Memory B cell (primary cell): ENCODE data around the gene EXOC6B.

Source experiments
- ATAC-seq: fragments of 150-1000 bp; cut with Tn5 transposase; 2 replicates; pipeline ENCODE4 v1.10.0; 2021; ENCODE audit warnings: low read depth, mild to moderate bottlenecking, moderate library complexity
- DNase-seq, 2 donors: peaks; one replicate each; pipeline ENCODE4 v3.0.0; 2022; ENCODE audit warnings: low spot score in 2 of 2
- H3K27ac Mint-ChIP-seq: one replicate; pipeline ENCODE4 v1.8.0; 2022; ENCODE audit warnings: mild to moderate bottlenecking, moderate library complexity, mixed read lengths
- H3K27me3 Mint-ChIP-seq: one replicate; pipeline ENCODE4 v1.8.0; 2022; ENCODE audit warnings: mixed read lengths
- H3K36me3 Mint-ChIP-seq: one replicate; pipeline ENCODE4 v1.8.0; 2022; ENCODE audit warnings: mild to moderate bottlenecking, mixed read lengths
- H3K4me1 Mint-ChIP-seq: one replicate; pipeline ENCODE4 v1.8.0; 2022; ENCODE audit warnings: mixed read lengths
- H3K4me3 Mint-ChIP-seq: one replicate; pipeline ENCODE4 v1.8.0; 2022; ENCODE audit warnings: mild to moderate bottlenecking, moderate library complexity, mixed read lengths
- H3K9me3 Mint-ChIP-seq: one replicate; pipeline ENCODE4 v1.8.0; 2022; ENCODE audit warnings: mixed read lengths

The EXOC6B gene

GRCh38 chr2:72821983-72822382 is 3.9 kb downstream of the EXOC6B start:
- Mint-ChIP-seq H3K4me3 (no peak overlapping the region), H3K9me3 (no peaks in the 10 kb centered on the region), H3K27me3 (no peaks in the 10 kb centered on the region), H3K36me3 (peaks cover 3% of the 10 kb centered on the region), H3K27ac (no peak overlapping the region), H3K4me1 (peaks cover 30% of the 10 kb centered on the region)
- DNase-seq = no peak
- ATAC-seq = no peak

GRCh38 chr2:72821118-72821517 is 4.7 kb downstream of the EXOC6B start:
- H3K27ac Mint-ChIP-seq = no peak overlapping the region
- H3K4me3 Mint-ChIP-seq = no peak overlapping the region
- peaks cover 30% of the 10 kb centered on the region for H3K4me1 Mint-ChIP-seq

GRCh38 chr2:72819501-72819900 is 6.3 kb downstream of the EXOC6B start:
- no peak for ATAC-seq
- Mint-ChIP-seq H3K27ac (no peak overlapping the region), H3K4me1 (peaks cover 17% of the 10 kb centered on the region), H3K9me3 (no peaks in the 10 kb centered on the region), H3K27me3 (no peaks in the 10 kb centered on the region), H3K36me3 (peaks cover 3% of the 10 kb centered on the region), H3K4me3 (no peak overlapping the region)
- DNase-seq = no peak

More at GRCh38 chr2:72821118-72821517, 4.7 kb downstream of the EXOC6B start:
- Mint-ChIP-seq H3K27me3 (no peaks in the 10 kb centered on the region), H3K9me3 (no peaks in the 10 kb centered on the region), H3K36me3 (peaks cover 3% of the 10 kb centered on the region)
- ATAC-seq (no peak), DNase-seq (no peak)

- H3K27ac Mint-ChIP-seq = no peak overlapping the region
- ATAC-seq (no peak), DNase-seq (no peak)
- H3K36me3 Mint-ChIP-seq = peaks cover 6% of the 10 kb centered on the region
- H3K27me3 Mint-ChIP-seq = no peaks in the 10 kb centered on the region
- H3K9me3 Mint-ChIP-seq = no peaks in the 10 kb centered on the region
- H3K4me1 Mint-ChIP-seq = peaks cover 6% of the 10 kb centered on the region
- H3K4me3 Mint-ChIP-seq = no peak overlapping the region
These were observed 10.1 kb downstream of the EXOC6B start for GRCh38 chr2:72815655-72816278.

- peaks cover 6% of the 10 kb centered on the region for H3K4me1 Mint-ChIP-seq
- ATAC-seq (no peak), DNase-seq (no peak)
- H3K4me3 Mint-ChIP-seq = no peak overlapping the region
- peaks cover 11% of the 10 kb centered on the region for H3K9me3 Mint-ChIP-seq
- no peaks in the 10 kb centered on the region for H3K27me3 Mint-ChIP-seq
- no peak overlapping the region for H3K27ac Mint-ChIP-seq
- peaks cover 21% of the 10 kb centered on the region for H3K36me3 Mint-ChIP-seq
These were observed 12.0 kb downstream of the EXOC6B start for GRCh38 chr2:72813841-72814240.

- Mint-ChIP-seq H3K4me3 (no peak overlapping the region), H3K27ac (no peak overlapping the region), H3K27me3 (no peaks in the 10 kb centered on the region), H3K9me3 (peaks cover 15% of the 10 kb centered on the region), H3K4me1 (peaks cover 3% of the 10 kb centered on the region), H3K36me3 (peaks cover 34% of the 10 kb centered on the region)
- DNase-seq (no peak), ATAC-seq (no peak)
These were observed 15.7 kb downstream of the EXOC6B start for GRCh38 chr2:72810165-72810564.

GRCh38 chr2:72809095-72809494 is 16.7 kb downstream of the EXOC6B start:
- Mint-ChIP-seq H3K4me3 (no peak overlapping the region), H3K27ac (no peak overlapping the region), H3K4me1 (peaks cover 3% of the 10 kb centered on the region), H3K36me3 (peaks cover 34% of the 10 kb centered on the region), H3K27me3 (no peaks in the 10 kb centered on the region), H3K9me3 (peaks cover 15% of the 10 kb centered on the region)
- DNase-seq (no peak), ATAC-seq (no peak)

GRCh38 chr2:72806280-72806945 is 19.4 kb downstream of the EXOC6B start:
- H3K27me3 Mint-ChIP-seq = no peaks in the 10 kb centered on the region
- H3K36me3 Mint-ChIP-seq = peaks cover 32% of the 10 kb centered on the region
- H3K4me1 Mint-ChIP-seq = peaks cover 4% of the 10 kb centered on the region
- H3K4me3 Mint-ChIP-seq = no peak overlapping the region
- ATAC-seq = no peak
- H3K27ac Mint-ChIP-seq = no peak overlapping the region
- peaks cover 15% of the 10 kb centered on the region for H3K9me3 Mint-ChIP-seq
- DNase-seq = no peak

- H3K4me1 Mint-ChIP-seq = peaks cover 4% of the 10 kb centered on the region
- H3K36me3 Mint-ChIP-seq = peaks cover 14% of the 10 kb centered on the region
- ATAC-seq (no peak), DNase-seq (no peak)
- H3K4me3 Mint-ChIP-seq = no peak overlapping the region
- peaks cover 3% of the 10 kb centered on the region for H3K9me3 Mint-ChIP-seq
- H3K27ac Mint-ChIP-seq = no peak overlapping the region
- no peaks in the 10 kb centered on the region for H3K27me3 Mint-ChIP-seq
These were observed 22.1 kb downstream of the EXOC6B start for GRCh38 chr2:72803626-72804320.

- Mint-ChIP-seq H3K4me3 (no peak overlapping the region), H3K4me1 (peaks cover 4% of the 10 kb centered on the region), H3K36me3 (peaks cover 12% of the 10 kb centered on the region), H3K27me3 (no peaks in the 10 kb centered on the region), H3K27ac (no peak overlapping the region), H3K9me3 (peaks cover 1% of the 10 kb centered on the region)
- DNase-seq = no peak
- no peak for ATAC-seq
These were observed 22.7 kb downstream of the EXOC6B start for GRCh38 chr2:72803151-72803550.

- DNase-seq = no peak
- Mint-ChIP-seq H3K4me1 (peaks cover 4% of the 10 kb centered on the region), H3K9me3 (no peaks in the 10 kb centered on the region), H3K27me3 (no peaks in the 10 kb centered on the region), H3K27ac (no peak overlapping the region), H3K36me3 (no peaks in the 10 kb centered on the region), H3K4me3 (no peak overlapping the region)
- ATAC-seq = no peak
These were observed 25.3 kb downstream of the EXOC6B start for GRCh38 chr2:72800492-72800891.

- Mint-ChIP-seq H3K4me1 (peaks cover 5% of the 10 kb centered on the region), H3K36me3 (peaks cover 6% of the 10 kb centered on the region)
These were observed 28.1 kb downstream of the EXOC6B start for GRCh38 chr2:72797740-72798139.

GRCh38 chr2:72796766-72797165 is 29.1 kb downstream of the EXOC6B start:
- Mint-ChIP-seq H3K4me3 (no peak overlapping the region), H3K4me1 (peaks cover 5% of the 10 kb centered on the region), H3K36me3 (peaks cover 6% of the 10 kb centered on the region), H3K27ac (no peak overlapping the region), H3K27me3 (no peaks in the 10 kb centered on the region), H3K9me3 (no peaks in the 10 kb centered on the region)
- no peak for DNase-seq
- no peak for ATAC-seq

More at GRCh38 chr2:72797740-72798139, 28.1 kb downstream of the EXOC6B start:
- Mint-ChIP-seq H3K27ac (no peak overlapping the region), H3K27me3 (no peaks in the 10 kb centered on the region), H3K9me3 (no peaks in the 10 kb centered on the region), H3K4me3 (no peak overlapping the region)
- ATAC-seq (no peak), DNase-seq (no peak)

- no peak overlapping the region for H3K4me3 Mint-ChIP-seq
- DNase-seq (no peak), ATAC-seq (no peak)
- no peak overlapping the region for H3K27ac Mint-ChIP-seq
- H3K36me3 Mint-ChIP-seq = peaks cover 6% of the 10 kb centered on the region
- H3K4me1 Mint-ChIP-seq = peaks cover 8% of the 10 kb centered on the region
- no peaks in the 10 kb centered on the region for H3K27me3 Mint-ChIP-seq
- no peaks in the 10 kb centered on the region for H3K9me3 Mint-ChIP-seq
These were observed 31.3 kb downstream of the EXOC6B start for GRCh38 chr2:72794572-72794971.
